T-helper 1 cell treated with Interleukin-12 subunit alpha and Interleukin-12 subunit beta and Interleukin-4 antibody, amounts not matched to agents 30 μg/mL and 1 μg/mL, for 36 hours (primary cell): Measurements from ENCODE around the gene CD63.

ENCODE experiments used
- H3K27ac Mint-ChIP-seq: one replicate; pipeline ENCODE4 v1.8.0; 2021; ENCODE audit warnings: mild to moderate bottlenecking, mixed read lengths
- H3K27me3 Mint-ChIP-seq: one replicate; pipeline ENCODE4 v1.8.0; 2021; ENCODE audit warnings: low read depth, mixed read lengths
- H3K36me3 Mint-ChIP-seq: one replicate; pipeline ENCODE4 v1.8.0; 2021; ENCODE audit warnings: low read depth, mixed read lengths
- H3K4me1 Mint-ChIP-seq: one replicate; pipeline ENCODE4 v1.8.0; 2021; ENCODE audit warnings: low read depth, mixed read lengths
- H3K4me3 Mint-ChIP-seq: one replicate; pipeline ENCODE4 v1.8.0; 2021; ENCODE audit warnings: mild to moderate bottlenecking, moderate library complexity, mixed read lengths
- H3K9me3 Mint-ChIP-seq: one replicate; pipeline ENCODE4 v1.8.0; 2021; ENCODE audit warnings: mixed read lengths

The CD63 gene

DNA sequence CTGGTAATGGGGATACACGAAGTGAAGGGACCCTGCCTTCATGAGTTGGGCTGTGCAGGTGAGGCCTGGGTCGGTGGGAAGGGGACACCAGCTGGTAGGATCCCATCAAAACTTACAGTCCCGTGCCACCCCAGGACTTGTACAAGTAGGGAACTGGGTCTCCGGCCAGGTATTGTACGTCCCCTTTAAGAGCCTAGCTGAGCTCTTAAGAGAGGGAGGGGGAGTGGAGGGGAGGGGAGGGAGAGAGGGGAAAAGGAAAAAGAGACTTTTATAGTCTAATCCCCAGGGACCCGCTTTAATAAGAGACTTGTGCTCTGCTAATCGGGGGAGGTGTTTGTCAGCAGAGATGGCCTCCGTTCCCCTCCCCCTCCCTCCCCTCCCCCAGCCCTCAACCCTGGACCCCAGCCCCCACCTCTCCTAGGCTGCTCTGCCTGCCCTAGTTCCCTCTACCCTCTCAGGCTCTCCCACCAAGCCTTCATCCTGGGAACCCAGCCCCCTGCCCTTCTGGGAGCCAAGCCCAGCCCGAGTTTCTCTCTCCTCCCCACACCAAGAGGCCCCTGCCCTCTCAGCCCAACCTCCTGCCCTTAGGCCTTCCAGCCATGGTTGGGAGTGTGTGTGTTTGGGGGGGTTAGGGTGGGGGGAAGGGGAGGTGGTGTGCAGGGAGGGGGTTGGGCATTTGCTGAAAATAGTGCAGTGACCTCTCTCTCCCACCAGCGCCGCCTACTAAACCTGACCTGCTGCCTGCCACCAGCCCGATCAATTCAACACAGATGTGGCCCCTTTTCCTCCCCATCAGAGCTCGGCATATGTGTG lies 16.8 kb upstream of the CD63 start:
- H3K27ac Mint-ChIP-seq = no peak overlapping the region
- H3K36me3 Mint-ChIP-seq = peaks cover 12% of the 10 kb centered on the region
- peaks cover 26% of the 10 kb centered on the region for H3K4me1 Mint-ChIP-seq
- peak overlapping the region; percentile 41 for H3K4me3 Mint-ChIP-seq
- H3K27me3 Mint-ChIP-seq = no peaks in the 10 kb centered on the region
- H3K9me3 Mint-ChIP-seq = no peaks in the 10 kb centered on the region

DNA sequence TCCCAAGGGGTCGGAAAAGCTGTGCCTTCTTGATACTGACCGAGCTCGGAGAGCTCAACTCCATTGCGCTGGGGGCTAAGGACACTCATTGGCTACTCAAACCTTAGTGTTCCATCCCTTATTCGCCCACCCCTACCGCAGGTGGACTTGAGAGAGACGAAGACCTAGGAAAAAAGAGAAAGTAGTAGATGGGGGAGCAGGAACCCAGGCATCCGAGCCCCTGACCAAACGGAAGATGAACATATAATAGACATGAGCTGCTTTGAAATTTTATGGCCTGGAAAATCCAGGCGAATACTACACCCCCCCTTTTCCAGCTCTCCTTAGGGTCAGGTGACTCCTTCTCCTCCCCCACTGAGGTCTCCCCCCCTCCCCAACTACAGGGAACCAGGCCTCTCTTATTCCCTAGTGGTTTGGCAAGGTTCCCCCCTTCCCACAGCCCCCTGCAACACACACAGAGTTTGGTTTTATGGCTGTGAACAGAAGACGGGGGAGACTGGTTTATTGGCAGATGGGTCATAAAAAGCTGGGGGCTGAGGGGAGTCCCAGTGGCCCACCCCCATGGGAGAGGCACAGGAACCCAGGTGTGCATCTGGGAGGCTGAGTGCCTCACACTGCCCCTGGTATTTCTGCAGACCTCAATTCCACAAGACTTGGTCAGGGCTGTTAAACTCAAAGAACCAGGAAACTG lies 15.7 kb upstream of the CD63 start:
- Mint-ChIP-seq H3K36me3 (peaks cover 8% of the 10 kb centered on the region), H3K9me3 (no peaks in the 10 kb centered on the region), H3K4me1 (peaks cover 26% of the 10 kb centered on the region), H3K27me3 (no peaks in the 10 kb centered on the region), H3K27ac (peak overlapping the region; percentile 13), H3K4me3 (peak overlapping the region; percentile 91)

GRCh38 chr12:55743406-55744339 lies 14.9 kb upstream of the CD63 start:
- peak overlapping the region; percentile 46 for H3K27ac Mint-ChIP-seq

DNA sequence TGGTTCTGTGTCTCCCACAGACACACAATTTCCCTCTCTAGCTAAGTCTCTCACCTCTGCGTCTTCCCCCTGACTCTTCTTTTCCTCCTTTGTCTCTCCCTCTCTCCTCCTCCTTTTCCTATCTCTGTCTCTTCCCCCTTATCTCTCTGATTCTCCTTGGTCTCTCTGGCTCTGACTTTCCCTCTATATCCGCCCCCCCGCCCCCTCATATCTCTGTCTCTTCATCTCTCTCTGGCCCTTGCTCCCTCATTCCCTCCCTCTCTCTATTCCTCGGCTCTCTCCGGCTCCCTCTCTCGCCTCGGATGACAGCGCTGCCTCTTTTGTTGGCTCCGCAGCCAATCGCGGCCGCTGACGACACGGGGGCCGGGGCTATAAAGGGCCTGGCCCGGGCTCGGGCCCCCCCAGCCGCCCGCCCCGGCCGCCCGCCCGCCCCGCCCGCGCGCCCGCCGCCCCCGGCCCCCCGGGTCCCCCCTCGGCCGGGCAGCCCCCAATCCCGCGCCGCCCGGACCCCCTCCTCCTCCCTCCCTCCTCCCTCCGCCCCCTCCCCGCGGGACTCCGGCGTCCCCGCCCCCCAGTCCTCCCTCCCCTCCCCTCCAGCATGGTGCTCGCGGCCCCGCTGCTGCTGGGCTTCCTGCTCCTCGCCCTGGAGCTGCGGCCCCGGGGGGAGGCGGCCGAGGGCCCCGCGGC lies 14.1 kb upstream of the CD63 start, which contains the start of gene GDF11:
GDF11 (plus strand) TSS at position 404 of the 687 bp plus-strand sequence; CDS start at position 599, 195 bp downstream.
- H3K4me1 Mint-ChIP-seq = peaks cover 33% of the 10 kb centered on the region
- peak within 1 kb of the TSS; percentile 91 for H3K4me3 Mint-ChIP-seq
- H3K27me3 Mint-ChIP-seq = no peaks in the 10 kb centered on the region
- H3K9me3 Mint-ChIP-seq = no peaks in the 10 kb centered on the region
- peak within 1 kb of the TSS; percentile 57 for H3K27ac Mint-ChIP-seq
- peaks cover 4% of the 10 kb centered on the region for H3K36me3 Mint-ChIP-seq

More at GRCh38 chr12:55743406-55744339, 14.9 kb upstream of the CD63 start:
- Mint-ChIP-seq H3K4me3 (peak overlapping the region; percentile 91), H3K4me1 (peaks cover 29% of the 10 kb centered on the region), H3K27me3 (no peaks in the 10 kb centered on the region), H3K36me3 (peaks cover 6% of the 10 kb centered on the region), H3K9me3 (no peaks in the 10 kb centered on the region)

- Mint-ChIP-seq H3K4me3 (peak overlapping the region; percentile 84), H3K9me3 (no peaks in the 10 kb centered on the region), H3K27me3 (no peaks in the 10 kb centered on the region), H3K4me1 (peaks cover 41% of the 10 kb centered on the region), H3K36me3 (no peaks in the 10 kb centered on the region), H3K27ac (peak overlapping the region; percentile 57)
These were observed 13.3 kb upstream of the CD63 start for GRCh38 chr12:55741931-55742680.

- Mint-ChIP-seq H3K27me3 (no peaks in the 10 kb centered on the region), H3K4me3 (peak overlapping the region; percentile 82)
These were observed 10.2 kb upstream of the CD63 start for GRCh38 chr12:55739025-55739378.

GRCh38 chr12:55738123-55739024 lies 9.6 kb upstream of the CD63 start:
- Mint-ChIP-seq H3K36me3 (no peaks in the 10 kb centered on the region), H3K9me3 (no peaks in the 10 kb centered on the region), H3K27ac (peak overlapping the region; percentile 82), H3K4me3 (peak overlapping the region; percentile 82), H3K4me1 (peaks cover 26% of the 10 kb centered on the region), H3K27me3 (no peaks in the 10 kb centered on the region)

More at GRCh38 chr12:55739025-55739378, 10.2 kb upstream of the CD63 start:
- H3K36me3 Mint-ChIP-seq = no peaks in the 10 kb centered on the region
- no peaks in the 10 kb centered on the region for H3K9me3 Mint-ChIP-seq
- no peak overlapping the region for H3K27ac Mint-ChIP-seq
- H3K4me1 Mint-ChIP-seq = peaks cover 26% of the 10 kb centered on the region

DNA sequence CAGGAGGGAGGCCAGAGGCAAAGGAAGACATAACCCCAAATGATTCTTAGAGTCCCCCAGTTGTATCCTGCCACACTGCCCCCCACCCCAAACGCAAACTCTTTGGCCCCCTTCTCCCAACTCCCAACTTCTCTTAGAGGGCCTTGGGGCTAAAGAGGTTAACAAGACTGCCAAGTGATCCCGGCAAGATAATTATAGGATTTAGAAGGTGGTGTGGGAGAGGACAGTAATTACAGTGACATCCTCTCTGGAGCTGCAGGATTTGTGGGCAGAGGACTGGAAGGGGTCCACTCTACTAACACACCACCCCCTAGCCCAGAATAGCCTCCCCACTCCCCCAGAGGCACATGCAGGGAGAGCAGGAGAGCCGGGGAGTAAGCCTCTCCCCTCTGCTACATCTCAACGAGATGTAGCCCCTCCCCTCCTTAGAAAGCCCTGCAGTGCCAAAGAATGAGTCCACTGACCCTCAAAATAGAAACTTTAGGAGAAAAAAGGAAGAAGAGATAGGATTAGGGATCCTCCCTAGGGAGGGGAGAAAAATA lies 8.8 kb upstream of the CD63 start:
- no peaks in the 10 kb centered on the region for H3K9me3 Mint-ChIP-seq
- H3K36me3 Mint-ChIP-seq = no peaks in the 10 kb centered on the region
- no peaks in the 10 kb centered on the region for H3K27me3 Mint-ChIP-seq
- peak overlapping the region; percentile 82 for H3K4me3 Mint-ChIP-seq
- H3K4me1 Mint-ChIP-seq = peaks cover 25% of the 10 kb centered on the region
- H3K27ac Mint-ChIP-seq = peak overlapping the region; percentile 82

DNA sequence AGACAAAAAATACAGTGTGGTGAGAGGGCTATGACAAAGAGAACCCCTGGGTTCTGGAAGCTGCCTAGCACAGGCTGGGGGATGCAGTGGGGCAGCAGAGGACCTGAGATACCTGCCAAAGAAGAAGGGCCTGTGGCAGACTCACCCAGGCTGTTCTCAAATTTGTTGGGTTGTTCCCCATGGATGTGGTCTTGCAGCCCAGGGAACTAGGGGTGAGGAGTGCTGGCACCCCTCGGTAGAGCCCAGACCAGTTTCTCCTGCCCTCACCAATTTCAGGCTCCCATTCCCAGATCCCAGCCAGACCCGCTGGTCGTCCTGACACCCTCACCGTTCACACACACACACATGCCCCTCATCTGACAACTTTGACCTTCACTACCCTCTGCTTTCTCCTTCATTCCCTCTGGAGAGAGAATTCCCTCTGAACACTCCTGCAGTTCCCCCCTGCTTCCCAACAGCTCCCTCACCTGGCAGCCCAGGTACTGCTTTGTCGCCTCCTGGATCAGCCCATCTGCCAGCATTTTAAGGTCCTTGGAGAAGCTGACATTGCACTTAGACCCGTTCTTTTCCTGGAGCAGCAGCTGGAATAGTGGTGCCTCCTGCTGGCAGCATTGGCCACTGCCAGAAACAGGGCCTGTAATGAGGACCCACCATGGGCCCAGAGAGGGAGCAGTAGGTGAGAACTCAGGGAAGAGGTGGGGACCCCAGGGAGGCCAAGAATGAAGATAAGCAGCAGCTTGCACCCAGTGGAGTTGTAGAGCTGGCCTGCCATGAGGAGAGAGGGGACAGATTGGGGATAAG lies 8.2 kb upstream of the CD63 start:
- Mint-ChIP-seq H3K27me3 (no peaks in the 10 kb centered on the region), H3K4me3 (peak overlapping the region; percentile 82), H3K27ac (peak overlapping the region; percentile 74), H3K4me1 (peaks cover 20% of the 10 kb centered on the region), H3K36me3 (no peaks in the 10 kb centered on the region), H3K9me3 (no peaks in the 10 kb centered on the region)

DNA sequence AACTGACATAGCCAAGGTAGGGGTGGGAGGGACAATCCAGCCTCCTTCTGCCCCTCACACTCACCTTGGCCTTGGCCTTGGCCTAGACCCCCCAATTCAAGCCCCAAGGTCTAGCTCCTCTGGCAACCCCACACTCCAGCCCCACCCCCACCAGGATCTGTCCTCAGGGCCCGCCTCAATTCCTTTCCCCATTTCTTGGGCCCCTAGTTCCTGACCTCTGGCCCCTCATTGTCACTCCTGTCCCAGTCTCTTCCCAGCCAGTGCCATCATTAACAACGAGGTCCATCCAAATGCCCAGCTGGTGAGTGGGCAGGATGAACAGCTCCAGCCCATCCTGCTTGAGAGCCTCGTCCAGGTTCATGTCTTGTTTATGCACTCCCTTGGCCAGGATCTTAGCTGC lies 7.3 kb upstream of the CD63 start:
- H3K9me3 Mint-ChIP-seq = no peaks in the 10 kb centered on the region
- no peaks in the 10 kb centered on the region for H3K27me3 Mint-ChIP-seq
- peaks cover 16% of the 10 kb centered on the region for H3K4me1 Mint-ChIP-seq
- H3K27ac Mint-ChIP-seq = no peak overlapping the region
- H3K36me3 Mint-ChIP-seq = no peaks in the 10 kb centered on the region
- no peak overlapping the region for H3K4me3 Mint-ChIP-seq

DNA sequence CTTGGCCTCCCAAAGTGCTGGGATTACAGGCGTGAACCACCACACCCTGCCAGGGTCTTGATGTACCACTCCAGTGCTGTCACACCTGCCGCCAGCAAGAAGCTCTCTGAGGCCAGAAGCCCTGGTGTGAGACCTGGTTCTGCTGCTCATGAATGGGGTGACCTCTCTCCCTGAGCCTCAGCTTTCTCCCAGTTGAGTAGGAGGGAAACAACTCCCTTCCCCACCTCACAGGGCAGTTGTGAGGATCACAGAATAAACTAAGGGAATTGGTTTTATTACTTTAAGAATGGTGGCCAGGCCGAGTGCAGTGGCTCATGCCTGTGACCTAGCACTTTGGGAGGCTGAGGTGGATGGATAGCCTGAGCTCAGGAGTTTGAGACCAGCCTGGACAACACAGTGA lies 5.8 kb upstream of the CD63 start:
- Mint-ChIP-seq H3K27ac (no peak overlapping the region), H3K27me3 (no peaks in the 10 kb centered on the region), H3K36me3 (no peaks in the 10 kb centered on the region), H3K9me3 (no peaks in the 10 kb centered on the region), H3K4me1 (peaks cover 29% of the 10 kb centered on the region), H3K4me3 (no peak overlapping the region)

GRCh38 chr12:55733858-55734257 lies 5.0 kb upstream of the CD63 start:
- H3K4me3 Mint-ChIP-seq = no peak overlapping the region
- no peaks in the 10 kb centered on the region for H3K9me3 Mint-ChIP-seq
- peaks cover 29% of the 10 kb centered on the region for H3K4me1 Mint-ChIP-seq
- no peaks in the 10 kb centered on the region for H3K27me3 Mint-ChIP-seq
- H3K27ac Mint-ChIP-seq = no peak overlapping the region
- H3K36me3 Mint-ChIP-seq = no peaks in the 10 kb centered on the region
